Spinal cord (tissue), 10 donors: ENCODE measurements around the gene HCFC2. TPM values are rescaled to one million over a fixed set of nuclear protein-coding genes. Genes with fewer than 3 reads are reported as not detected.
"Not testable (repeated sequence)": the region's sequence is repeated elsewhere in the genome, so short reads cannot be mapped to it uniquely, and the experiment has no call there.

ENCODE experiments used
- DNase-seq, 6 donors: peaks; one replicate each; pipeline versions ENCODE4 v3.0.0 to v3.0.0-alpha.2; 2013 to 2015; ENCODE audit warnings: low spot score in 6 of 6, low read depth in 4 of 6
- H3K27ac ChIP-seq: one replicate; pipeline ENCODE4 v1.5.1; 2013; ENCODE audit warnings: low read depth, low read length, control low read depth
- H3K27me3 ChIP-seq: one replicate; pipeline ENCODE4 v1.6.1; 2013; ENCODE audit warnings: low read length; ENCODE audit not compliant: control insufficient read depth, insufficient read depth
- H3K36me3 ChIP-seq: one replicate; pipeline ENCODE4 v1.6.1; 2013; ENCODE audit warnings: low read length; ENCODE audit not compliant: control insufficient read depth, insufficient read depth
- H3K4me1 ChIP-seq: one replicate; pipeline ENCODE4 v1.6.1; 2013; ENCODE audit warnings: low read length; ENCODE audit not compliant: control insufficient read depth, insufficient read depth
- H3K4me3 ChIP-seq: one replicate; pipeline ENCODE4 v1.5.1; 2013; ENCODE audit warnings: low read depth, low read length, control low read depth
- H3K9me3 ChIP-seq: one replicate; pipeline ENCODE4 v1.6.1; 2013; ENCODE audit warnings: low read length; ENCODE audit not compliant: control insufficient read depth, insufficient read depth
- WGBS: methylation state at CpG from one replicate; pipeline ENCODE4 v1.1.5; 2013; ENCODE audit warnings: missing lambda C conversion rate; ENCODE audit not compliant: insufficient coverage; 5-methylcytosine and 5-hydroxymethylcytosine counted together
- polyA plus RNA-seq, 2 donors: library from polyadenylated mRNA; unstranded; fragments of 120-200 nt; gene quantifications; one replicate each; pipeline ENCODE4 v1.2.1, GENCODE V29; 2013; ENCODE audit not compliant: insufficient read length in 2 of 2
- total RNA-seq, 2 donors: library from RNA; depleted of rRNA in 1 of 2; stranded (reverse); fragments of 120-200 nt in 1 of 2; fragments of >200 nt in 1 of 2; gene quantifications; one replicate each; pipeline versions ENCODE4 v1.2.3 to v1.2.4, GENCODE V29; 2013 to 2014
- donor health status: healthy.

The HCFC2 gene
- total and polyA plus RNA-seq, 4 donors = 19.1 to 50.7 (median 29.4) TPM

GRCh38 chr12:104108755-104109445 lies 44.6 kb downstream of the HCFC2 start:
- Histone ChIP-seq H3K27me3 (no peaks in the 10 kb centered on the region), H3K27ac (no peak overlapping the region), H3K9me3 (no peaks in the 10 kb centered on the region), H3K4me3 (no peak overlapping the region), H3K4me1 (no peaks in the 10 kb centered on the region), H3K36me3 (no peaks in the 10 kb centered on the region)
- peak; percentile 60 to 96 (median 76) for DNase-seq
- WGBS = 0% methylated on average over 1 of the region's 6 CpGs

- H3K27ac ChIP-seq = no peak overlapping the region
Measured at GRCh38 chr12:104109446-104110271, 45.3 kb downstream of the HCFC2 start.

GRCh38 chr12:104114834-104115586 lies 50.7 kb downstream of the HCFC2 start:
- DNase-seq, H3K36me3 ChIP-seq, H3K9me3 ChIP-seq, H3K4me1 ChIP-seq, H3K4me3 ChIP-seq, H3K27ac ChIP-seq, H3K27me3 ChIP-seq: not testable (repeated sequence)
- 83% methylated on average over 6 of the region's 14 CpGs for WGBS

More at GRCh38 chr12:104109446-104110271, 45.3 kb downstream of the HCFC2 start:
- no peaks in the 10 kb centered on the region for H3K27me3 ChIP-seq
- H3K36me3 ChIP-seq = no peaks in the 10 kb centered on the region
- WGBS = no CpG with 5 or more reads among the region's 4 CpGs
- no peaks in the 10 kb centered on the region for H3K4me1 ChIP-seq
- DNase-seq = no peak
- no peaks in the 10 kb centered on the region for H3K9me3 ChIP-seq
- H3K4me3 ChIP-seq = no peak overlapping the region

- Histone ChIP-seq H3K4me1 (no peaks in the 10 kb centered on the region), H3K27me3 (no peaks in the 10 kb centered on the region), H3K36me3 (peaks cover 7% of the 10 kb centered on the region), H3K9me3 (no peaks in the 10 kb centered on the region), H3K4me3 (no peak overlapping the region), H3K27ac (no peak overlapping the region)
- DNase-seq = peak in 1 of 6 donors; percentile 88
Measured at GRCh38 chr12:104115587-104115975, 51.2 kb downstream of the HCFC2 start.

- H3K36me3 ChIP-seq = peaks cover 25% of the 10 kb centered on the region
- H3K4me1 ChIP-seq = no peaks in the 10 kb centered on the region
- no peak overlapping the region for H3K27ac ChIP-seq
- no peak for DNase-seq
- H3K27me3 ChIP-seq = no peaks in the 10 kb centered on the region
- H3K4me3 ChIP-seq = no peak overlapping the region
- no peaks in the 10 kb centered on the region for H3K9me3 ChIP-seq
Measured at GRCh38 chr12:104121001-104121400, 56.7 kb downstream of the HCFC2 start.

GRCh38 chr12:104122298-104122697 lies 58.0 kb downstream of the HCFC2 start:
- DNase-seq = no peak
- Histone ChIP-seq H3K9me3 (no peaks in the 10 kb centered on the region), H3K4me1 (no peaks in the 10 kb centered on the region), H3K4me3 (no peak overlapping the region), H3K27ac (no peak overlapping the region), H3K27me3 (no peaks in the 10 kb centered on the region), H3K36me3 (peaks cover 26% of the 10 kb centered on the region)
- WGBS = 97% methylated on average over 7 of the region's 9 CpGs

GRCh38 chr12:104126548-104126947 lies 62.2 kb downstream of the HCFC2 start:
- no peaks in the 10 kb centered on the region for H3K27me3 ChIP-seq
- DNase-seq = no peak
- 100% methylated on average over 1 of the region's 3 CpGs for WGBS
- H3K4me1 ChIP-seq = no peaks in the 10 kb centered on the region
- H3K4me3 ChIP-seq = no peak overlapping the region
- peaks cover 29% of the 10 kb centered on the region for H3K36me3 ChIP-seq
- no peak overlapping the region for H3K27ac ChIP-seq
- H3K9me3 ChIP-seq = no peaks in the 10 kb centered on the region

GRCh38 chr12:104130760-104131159 lies 66.4 kb downstream of the HCFC2 start:
- Histone ChIP-seq H3K27me3 (no peaks in the 10 kb centered on the region), H3K4me3 (no peak overlapping the region), H3K36me3 (peaks cover 15% of the 10 kb centered on the region), H3K9me3 (no peaks in the 10 kb centered on the region), H3K27ac (no peak overlapping the region), H3K4me1 (no peaks in the 10 kb centered on the region)
- 100% methylated on average over 1 of the region's 2 CpGs for WGBS
- no peak for DNase-seq

- 96% methylated on average over 3 of the region's 4 CpGs for WGBS
- no peak overlapping the region for H3K4me3 ChIP-seq
- H3K27ac ChIP-seq = no peak overlapping the region
- peaks cover 15% of the 10 kb centered on the region for H3K36me3 ChIP-seq
- DNase-seq = no peak
- H3K4me1 ChIP-seq = no peaks in the 10 kb centered on the region
- no peaks in the 10 kb centered on the region for H3K27me3 ChIP-seq
- H3K9me3 ChIP-seq = no peaks in the 10 kb centered on the region
Measured at GRCh38 chr12:104131609-104132008, 67.3 kb downstream of the HCFC2 start.
